HG03175 (cell line): Measurements from ENCODE around the gene OTOP3.

ENCODE experiments used
- ATAC-seq: cut with Tn5 transposase; IDR thresholded peaks from one replicate; pipeline ENCODE4 v1.9.1; 2021; ENCODE audit warnings: mild to moderate bottlenecking, moderate library complexity; ENCODE audit not compliant: unreplicated experiment

The OTOP3 gene

GRCh38 chr17:74916136-74916850, 19.4 kb upstream of the OTOP3 start:
- ATAC-seq, result no peak

- ATAC-seq, result no peak
Measured at GRCh38 chr17:74916851-74917199, 18.9 kb upstream of the OTOP3 start.

- ATAC-seq, result no peak
Measured at GRCh38 chr17:74917430-74917829, 18.3 kb upstream of the OTOP3 start.

- no peak for ATAC-seq
Measured at GRCh38 chr17:74918906-74919305, 16.8 kb upstream of the OTOP3 start.

- ATAC-seq, result no peak
Measured at GRCh38 chr17:74919440-74920305, 16.0 kb upstream of the OTOP3 start.

GRCh38 chr17:74920306-74920620, 15.4 kb upstream of the OTOP3 start:
- ATAC-seq, result no peak

GRCh38 chr17:74920642-74921025, 15.1 kb upstream of the OTOP3 start:
- no peak for ATAC-seq

- ATAC-seq, result no peak
Measured at GRCh38 chr17:74921026-74921681, 14.5 kb upstream of the OTOP3 start.

GRCh38 chr17:74921769-74922168, 13.9 kb upstream of the OTOP3 start:
- ATAC-seq, result no peak

- no peak for ATAC-seq
Measured at GRCh38 chr17:74922172-74922571, 13.5 kb upstream of the OTOP3 start.

- ATAC-seq, result no peak
Measured at GRCh38 chr17:74922694-74923537, 12.8 kb upstream of the OTOP3 start, which contains the start of gene USH1G. Gene USH1G (minus strand): TSS chr17:74923255. CDS start chr17:74923073, 182 bp downstream.

- no peak for ATAC-seq
Measured at GRCh38 chr17:74923538-74924249, 12.0 kb upstream of the OTOP3 start.

GRCh38 chr17:74924250-74924948, 11.3 kb upstream of the OTOP3 start, which contains the start of gene OTOP2:
Gene OTOP2 (plus strand): TSS chr17:74924273. CDS start chr17:74924633, 360 bp downstream.
- no peak for ATAC-seq

- ATAC-seq, result no peak
Measured at GRCh38 chr17:74925242-74925641, 10.5 kb upstream of the OTOP3 start.

GRCh38 chr17:74928786-74929185, 6.9 kb upstream of the OTOP3 start:
- ATAC-seq, result no peak

- no peak for ATAC-seq
Measured at GRCh38 chr17:74930535-74931036, 5.1 kb upstream of the OTOP3 start.

GRCh38 chr17:74935048-74935447, 650 bp upstream of the OTOP3 start:
- ATAC-seq, result no peak

GRCh38 chr17:74936470-74936799, 737 bp downstream of the OTOP3 start:
- no peak for ATAC-seq
